Neuron (in vitro differentiated cells): ENCODE data around the gene LAYN.

Experiments
- H2AFZ ChIP-seq: one replicate; pipeline ENCODE4 v1.6.1; 2013; ENCODE audit warnings: low read depth, mild to moderate bottlenecking, inconsistent platforms, low read length, moderate library complexity
- H3K27me3 ChIP-seq: one replicate; pipeline ENCODE4 v1.6.1; 2013; ENCODE audit warnings: low read length; ENCODE audit not compliant: insufficient read depth
- H3K36me3 ChIP-seq: one replicate; pipeline ENCODE4 v1.6.1; 2013; ENCODE audit warnings: low read length; ENCODE audit not compliant: insufficient read depth
- H3K4me1 ChIP-seq: one replicate; pipeline ENCODE4 v1.6.1; 2013; ENCODE audit warnings: low read length; ENCODE audit not compliant: insufficient read depth
- H3K4me3 ChIP-seq: 2 replicates; pipeline ENCODE4 v1.5.1; 2013; ENCODE audit warnings: mild to moderate bottlenecking, low read length, moderate library complexity
- H3K9me3 ChIP-seq: one replicate; pipeline ENCODE4 v1.6.1; 2013; ENCODE audit warnings: low read length

The LAYN gene

DNA sequence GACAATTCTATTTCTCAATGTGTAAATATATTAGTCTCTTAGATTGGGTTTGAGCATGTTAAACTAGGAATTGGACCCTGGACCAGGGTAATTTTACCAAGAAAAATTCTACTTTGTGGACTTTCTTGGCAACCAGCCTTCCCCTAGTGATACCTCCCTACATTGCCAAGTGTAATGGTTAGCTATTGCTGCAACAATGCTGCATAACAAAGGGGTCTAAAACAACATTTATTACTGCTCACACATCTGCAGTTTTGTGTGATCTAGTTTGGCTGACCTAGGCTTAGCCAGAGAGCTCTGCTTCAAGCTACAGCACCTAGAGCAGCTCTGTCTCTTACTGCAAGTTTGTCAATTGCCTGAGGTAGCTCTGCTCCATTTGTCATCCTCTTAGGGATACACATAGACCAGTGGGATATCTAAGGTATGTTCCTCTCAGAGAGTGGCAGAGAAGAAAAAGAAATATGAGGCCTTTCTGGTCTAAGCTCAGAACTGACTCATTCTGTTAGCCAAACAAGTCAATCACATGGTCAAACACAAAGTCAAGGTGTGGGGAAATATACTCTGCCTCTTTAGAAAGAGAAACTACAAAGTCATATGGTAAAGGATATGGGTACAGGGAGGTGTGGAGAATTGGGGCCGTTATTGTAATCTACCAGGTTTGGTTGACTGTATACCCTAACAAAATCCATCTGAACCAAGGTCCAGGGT, 2.0 kb upstream of the LAYN start:
- Histone ChIP-seq H3K4me1 (peaks cover 6% of the 10 kb centered on the region), H3K36me3 (no peaks in the 10 kb centered on the region), H3K9me3 (peaks cover 5% of the 10 kb centered on the region), H3K27me3 (peaks cover 74% of the 10 kb centered on the region), H3K4me3 (no peak overlapping the region), H2AFZ (no peak overlapping the region)

DNA sequence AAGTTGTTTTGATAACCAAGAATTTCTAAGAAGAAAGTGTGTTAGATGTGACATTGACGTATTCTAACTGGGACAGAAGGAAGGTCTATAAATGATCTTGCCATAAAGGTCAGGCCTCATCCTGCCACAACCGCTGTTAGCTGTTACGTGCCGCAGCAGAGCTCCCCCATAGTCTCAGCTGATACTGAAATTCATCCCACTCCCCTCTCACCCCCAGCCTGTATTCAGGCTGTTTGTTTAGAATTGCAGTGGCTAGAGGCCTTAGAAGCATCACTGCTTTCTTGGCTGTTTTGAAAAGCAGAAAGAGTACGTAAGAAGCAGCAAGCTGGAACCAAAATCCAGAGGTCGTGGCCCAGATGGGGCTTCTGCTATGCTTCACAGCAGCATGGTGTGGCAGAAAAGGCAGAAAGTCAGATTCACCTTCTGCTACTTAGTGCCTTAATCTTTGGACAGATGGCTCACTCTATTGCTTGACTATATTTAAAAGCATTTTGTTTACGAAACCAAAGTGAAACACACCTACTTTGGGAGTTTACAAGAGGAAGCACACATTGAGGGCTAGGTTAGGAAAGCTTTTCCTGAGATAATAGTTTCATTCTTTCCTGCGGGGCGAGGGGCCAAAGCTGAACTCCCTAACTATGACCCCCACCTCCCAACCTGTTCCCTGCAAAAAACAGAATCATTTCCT, 950 bp upstream of the LAYN start:
- Histone ChIP-seq H3K27me3 (peaks cover 81% of the 10 kb centered on the region), H2AFZ (no peak overlapping the region), H3K36me3 (no peaks in the 10 kb centered on the region), H3K4me1 (peaks cover 6% of the 10 kb centered on the region), H3K4me3 (no peak overlapping the region), H3K9me3 (peaks cover 5% of the 10 kb centered on the region)

DNA sequence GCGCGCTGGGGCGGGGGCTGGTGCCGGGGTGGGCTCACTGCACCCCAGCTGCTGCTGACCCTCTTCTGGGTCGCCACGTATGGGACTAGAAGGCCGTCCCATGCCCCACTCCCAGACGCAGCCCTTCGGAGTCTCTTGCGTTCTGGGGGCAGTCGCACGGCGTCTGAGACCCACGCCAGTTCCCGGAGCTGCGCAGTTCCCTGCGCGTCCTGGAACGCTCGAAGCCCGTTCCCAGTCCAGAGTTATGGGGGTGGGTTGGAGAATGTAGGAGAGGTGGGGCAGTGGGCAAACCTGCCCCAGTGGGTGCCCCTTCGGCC, 375 bp downstream of the LAYN start:
- Histone ChIP-seq H3K4me1 (peaks cover 6% of the 10 kb centered on the region), H3K36me3 (no peaks in the 10 kb centered on the region), H2AFZ (peak overlapping the region; percentile 62), H3K9me3 (peaks cover 5% of the 10 kb centered on the region), H3K27me3 (peaks cover 85% of the 10 kb centered on the region), H3K4me3 (no peak overlapping the region)

DNA sequence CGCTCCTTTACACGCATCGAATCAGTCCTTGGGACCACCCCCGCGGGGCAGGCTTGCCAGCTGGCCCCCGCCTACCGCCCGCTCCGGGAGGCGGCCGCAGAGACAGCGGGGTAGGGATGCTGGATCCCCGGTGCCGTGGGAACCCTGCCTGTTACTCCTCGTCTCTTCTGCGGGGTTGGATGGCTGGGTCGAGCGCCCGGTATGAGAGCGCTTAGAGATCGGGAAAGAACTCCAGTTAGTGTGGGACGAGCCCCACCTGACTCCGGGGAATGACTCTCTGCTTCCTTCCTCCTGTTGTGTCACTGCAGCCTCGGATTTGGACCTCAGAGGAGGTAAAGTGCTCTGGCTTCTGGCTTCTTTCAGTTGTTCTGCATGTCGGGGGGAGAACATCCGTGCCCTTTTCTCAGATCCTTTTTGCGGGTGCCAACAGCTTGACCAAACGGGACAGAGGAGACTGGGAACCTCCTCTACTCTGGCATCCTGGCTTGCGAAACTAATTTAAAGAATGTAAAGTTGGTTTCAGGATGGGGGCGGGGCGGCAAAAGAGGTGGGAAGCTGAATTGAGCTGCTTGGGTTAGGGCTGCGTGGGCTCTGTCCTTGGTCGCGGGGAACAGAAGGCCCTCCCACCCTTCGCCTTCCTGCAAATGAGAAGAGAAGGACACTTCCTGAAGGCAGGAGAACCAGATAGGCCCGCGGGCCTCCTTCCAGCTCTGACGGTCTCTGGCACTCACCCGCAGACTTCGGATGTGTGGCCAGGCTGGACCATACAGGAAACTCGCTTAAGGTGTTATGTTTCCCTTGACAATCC, 938 bp downstream of the LAYN start:
- peak overlapping the region; percentile 62 for H2AFZ ChIP-seq
- H3K36me3 ChIP-seq: no peaks in the 10 kb centered on the region
- peaks cover 85% of the 10 kb centered on the region for H3K27me3 ChIP-seq
- peaks cover 6% of the 10 kb centered on the region for H3K4me1 ChIP-seq
- H3K9me3 ChIP-seq: peaks cover 5% of the 10 kb centered on the region
- no peak overlapping the region for H3K4me3 ChIP-seq

DNA sequence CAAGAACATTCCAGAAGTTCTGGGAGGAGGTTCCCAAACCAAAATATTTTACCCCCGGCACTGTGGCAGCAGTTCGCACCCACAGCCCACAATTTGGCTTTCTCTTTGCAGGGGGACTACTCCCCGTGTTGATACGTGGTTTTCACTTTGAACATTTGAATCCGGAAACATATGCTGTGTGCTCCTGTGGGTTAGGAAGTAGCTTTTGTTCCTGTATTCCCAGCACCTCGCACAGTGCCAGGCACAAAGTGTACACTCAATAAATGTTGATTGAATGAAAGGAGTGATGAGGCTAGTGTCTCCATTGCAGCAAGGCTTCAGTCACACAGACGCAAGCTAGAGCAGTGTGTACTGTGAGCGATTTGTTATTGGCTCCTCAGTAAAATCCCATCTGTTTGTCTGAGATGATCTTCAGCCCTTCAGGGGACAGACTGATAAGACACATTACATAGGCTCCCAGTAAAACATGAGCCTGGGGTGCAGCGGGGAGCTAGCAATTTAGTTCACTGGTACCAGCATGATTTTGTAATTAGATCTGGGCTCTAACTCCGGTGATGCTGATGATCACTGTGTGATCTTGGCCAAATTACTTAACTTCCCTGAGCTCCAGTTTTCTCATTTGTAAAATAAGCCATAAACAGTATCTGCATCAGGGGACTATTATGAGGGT, 2.2 kb downstream of the LAYN start:
- Histone ChIP-seq H3K36me3 (no peaks in the 10 kb centered on the region), H3K27me3 (peaks cover 79% of the 10 kb centered on the region), H3K4me1 (peaks cover 6% of the 10 kb centered on the region), H3K4me3 (no peak overlapping the region), H3K9me3 (peaks cover 5% of the 10 kb centered on the region), H2AFZ (no peak overlapping the region)

DNA sequence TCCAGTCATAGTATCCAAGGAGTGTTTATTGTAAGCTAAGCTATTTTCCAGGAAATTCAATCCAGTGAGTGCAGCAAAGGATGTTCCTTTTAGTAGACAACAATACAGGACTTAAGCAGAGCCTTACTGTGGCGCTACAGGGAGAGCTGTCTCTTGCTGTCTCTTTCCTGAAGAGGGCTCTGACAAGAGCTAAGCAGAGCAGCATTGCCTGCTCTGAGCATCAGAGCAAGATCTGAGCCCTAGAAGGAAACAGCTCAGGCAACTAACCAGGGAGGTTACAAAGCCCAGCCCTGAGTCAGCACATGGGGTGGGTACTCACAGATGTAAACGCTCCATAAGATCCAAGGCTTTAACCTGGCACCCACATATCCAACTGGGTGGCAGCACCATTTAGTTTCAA, 8.0 kb downstream of the LAYN start:
- Histone ChIP-seq H2AFZ (no peak overlapping the region), H3K4me3 (no peak overlapping the region), H3K27me3 (peaks cover 40% of the 10 kb centered on the region), H3K9me3 (no peaks in the 10 kb centered on the region), H3K4me1 (no peaks in the 10 kb centered on the region), H3K36me3 (no peaks in the 10 kb centered on the region)

DNA sequence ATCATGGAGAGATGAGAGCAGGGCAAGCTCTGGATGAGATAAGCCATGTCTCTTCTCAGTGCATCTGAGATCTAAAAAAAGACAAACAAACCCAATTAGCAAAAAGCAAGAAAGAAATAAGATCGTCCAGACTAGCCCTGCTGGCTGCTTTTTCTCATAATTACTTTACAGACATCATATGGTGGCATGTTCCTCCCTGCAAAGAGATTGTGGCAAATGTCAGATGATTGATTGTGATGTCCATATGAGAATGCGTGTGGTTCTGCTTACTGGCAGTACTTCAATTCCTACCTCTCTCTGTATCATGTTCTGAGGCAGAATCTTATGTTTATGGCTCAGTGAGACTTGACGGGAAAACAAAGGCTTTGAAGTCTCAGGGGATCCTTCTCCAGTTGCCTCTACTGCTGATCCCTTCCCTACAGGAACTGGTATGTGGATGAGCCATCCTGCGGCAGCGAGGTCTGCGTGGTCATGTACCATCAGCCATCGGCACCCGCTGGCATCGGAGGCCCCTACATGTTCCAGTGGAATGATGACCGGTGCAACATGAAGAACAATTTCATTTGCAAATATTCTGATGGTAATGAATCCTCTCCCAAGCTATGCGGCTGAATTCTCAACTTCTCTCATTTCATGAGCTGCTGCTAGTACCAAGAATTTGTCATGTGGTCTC, 8.8 kb downstream of the LAYN start:
- Histone ChIP-seq H2AFZ (no peak overlapping the region), H3K27me3 (peaks cover 32% of the 10 kb centered on the region), H3K4me3 (no peak overlapping the region), H3K9me3 (no peaks in the 10 kb centered on the region), H3K36me3 (no peaks in the 10 kb centered on the region), H3K4me1 (no peaks in the 10 kb centered on the region)

DNA sequence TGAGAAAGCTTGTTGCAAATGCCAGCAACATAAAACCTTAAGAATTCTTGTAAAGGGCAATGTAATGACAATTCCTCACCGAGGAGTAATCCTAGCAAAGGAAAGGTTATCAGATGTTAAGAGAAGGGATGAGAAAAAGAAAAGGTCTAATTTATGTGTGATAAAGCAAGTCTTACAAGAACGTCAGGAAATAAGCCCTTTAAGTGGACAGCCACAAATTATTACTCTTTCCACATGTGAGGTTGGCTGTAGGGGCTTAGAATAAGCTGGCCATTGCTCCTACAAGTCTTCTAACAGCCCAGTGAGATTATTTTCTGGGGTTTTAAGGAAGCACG, 9.3 kb downstream of the LAYN start:
- Histone ChIP-seq H3K4me1 (no peaks in the 10 kb centered on the region), H3K27me3 (peaks cover 31% of the 10 kb centered on the region), H3K9me3 (no peaks in the 10 kb centered on the region), H3K4me3 (no peak overlapping the region), H3K36me3 (no peaks in the 10 kb centered on the region), H2AFZ (no peak overlapping the region)

DNA sequence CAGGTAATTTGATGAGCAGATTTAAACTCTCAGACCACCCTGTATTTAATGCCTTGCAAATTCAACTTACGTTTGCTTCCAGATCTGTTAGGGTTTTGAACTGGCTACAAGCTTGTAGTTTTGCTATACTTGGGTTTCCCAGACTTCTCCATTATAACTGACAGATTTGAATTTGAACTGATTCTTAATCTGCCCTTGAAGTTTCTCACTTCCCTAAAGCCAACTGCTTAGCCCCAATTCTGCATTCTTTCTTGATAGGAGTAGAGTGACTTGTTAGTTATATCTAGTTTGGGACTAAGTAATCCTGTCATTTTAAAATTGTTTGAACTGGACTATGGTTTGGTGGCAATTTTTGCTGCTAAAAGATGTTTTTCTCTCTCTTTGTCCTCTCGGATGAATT, 9.7 kb downstream of the LAYN start:
- no peaks in the 10 kb centered on the region for H3K4me1 ChIP-seq
- no peak overlapping the region for H3K4me3 ChIP-seq
- no peak overlapping the region for H2AFZ ChIP-seq
- H3K27me3 ChIP-seq: peaks cover 29% of the 10 kb centered on the region
- H3K36me3 ChIP-seq: no peaks in the 10 kb centered on the region
- H3K9me3 ChIP-seq: no peaks in the 10 kb centered on the region

DNA sequence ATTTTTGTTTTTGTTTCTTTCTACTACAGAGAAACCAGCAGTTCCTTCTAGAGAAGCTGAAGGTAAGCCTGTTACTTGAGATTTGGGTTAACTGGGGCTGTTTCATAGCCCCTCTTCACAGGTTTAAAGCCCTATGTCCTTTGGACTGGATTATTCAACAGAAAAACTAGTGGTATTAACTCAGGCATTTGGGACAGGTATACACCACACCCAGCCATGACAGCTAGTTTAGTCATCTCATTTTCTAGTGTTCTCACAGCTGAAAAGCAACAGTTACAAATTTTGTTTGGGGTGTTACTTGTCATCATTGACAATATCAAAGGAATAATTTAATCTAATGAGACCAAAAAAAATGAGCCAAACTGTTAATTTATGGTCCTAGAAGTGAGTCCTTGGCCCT, 14.0 kb downstream of the LAYN start:
- H3K9me3 ChIP-seq: peaks cover 3% of the 10 kb centered on the region
- no peak overlapping the region for H2AFZ ChIP-seq
- no peaks in the 10 kb centered on the region for H3K4me1 ChIP-seq
- H3K4me3 ChIP-seq: no peak overlapping the region
- no peaks in the 10 kb centered on the region for H3K36me3 ChIP-seq
- peaks cover 8% of the 10 kb centered on the region for H3K27me3 ChIP-seq

DNA sequence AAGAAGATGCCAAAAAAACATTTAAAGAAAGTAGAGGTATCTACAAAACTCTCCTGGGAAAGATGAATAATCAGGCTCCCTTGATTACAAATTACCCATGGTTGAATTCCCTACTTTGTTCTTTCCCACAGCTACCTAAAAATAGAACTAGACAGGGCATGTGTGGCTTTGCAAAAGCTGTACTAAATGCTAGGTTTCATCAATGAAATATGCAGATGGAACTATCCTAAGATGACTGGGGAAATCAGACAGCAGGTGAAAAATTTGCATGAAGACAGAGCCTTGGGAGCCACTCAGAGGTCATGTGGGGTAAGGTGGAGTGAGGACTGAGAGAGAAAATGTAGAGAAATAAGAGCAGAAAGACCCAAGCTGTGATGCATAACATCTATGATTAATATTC, 14.7 kb downstream of the LAYN start:
- H2AFZ ChIP-seq: no peak overlapping the region
- H3K36me3 ChIP-seq: no peaks in the 10 kb centered on the region
- peaks cover 3% of the 10 kb centered on the region for H3K9me3 ChIP-seq
- peaks cover 3% of the 10 kb centered on the region for H3K27me3 ChIP-seq
- no peaks in the 10 kb centered on the region for H3K4me1 ChIP-seq
- H3K4me3 ChIP-seq: no peak overlapping the region

DNA sequence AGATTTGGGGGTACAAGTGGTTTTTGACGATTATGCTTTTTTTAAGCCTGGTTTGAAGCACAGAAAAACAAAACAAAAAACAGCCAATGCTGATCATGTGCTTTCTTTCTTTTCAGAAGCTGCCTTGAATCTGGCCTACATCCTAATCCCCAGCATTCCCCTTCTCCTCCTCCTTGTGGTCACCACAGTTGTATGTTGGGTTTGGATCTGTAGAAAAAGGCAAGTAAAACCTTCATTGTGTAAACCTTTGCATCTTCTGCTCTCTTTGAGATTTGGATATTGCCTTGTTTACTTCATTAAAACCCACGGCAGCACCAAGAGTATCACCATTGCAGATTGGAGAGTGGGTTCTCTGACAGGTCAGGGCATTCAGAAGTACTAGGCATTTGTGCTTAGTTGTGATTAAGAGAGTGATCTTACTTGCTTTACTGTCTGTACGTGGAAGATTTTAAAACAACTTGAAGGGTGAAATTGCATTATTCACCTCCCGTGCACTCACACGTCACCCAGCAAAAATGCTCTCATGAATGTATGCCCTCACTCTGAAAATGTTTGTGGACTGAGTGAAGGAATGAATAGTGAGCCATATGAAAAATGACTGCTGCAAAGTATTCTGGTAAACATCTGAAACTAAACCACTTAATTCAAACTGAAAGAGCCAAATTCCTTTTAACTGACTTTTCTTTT, 17.0 kb downstream of the LAYN start:
- no peak overlapping the region for H2AFZ ChIP-seq
- H3K9me3 ChIP-seq: peaks cover 3% of the 10 kb centered on the region
- H3K4me3 ChIP-seq: no peak overlapping the region
- H3K36me3 ChIP-seq: no peaks in the 10 kb centered on the region
- H3K27me3 ChIP-seq: no peaks in the 10 kb centered on the region
- H3K4me1 ChIP-seq: no peaks in the 10 kb centered on the region
